Heart right ventricle (tissue), 16 donors: ENCODE measurements around the gene N4BP2. TPM values are rescaled to one million over a fixed set of nuclear protein-coding genes. Genes with fewer than 3 reads are reported as not detected.
A peak's percentile ranks its signal among the peaks of the same experiment; 100 is the strongest.

Source experiments
- ATAC-seq, 8 donors: fragments of 200-7000 bp; cut with Tn5 transposase; one replicate each; pipeline ENCODE4 v1.9.1; 2020; ENCODE audit warnings: mild to moderate bottlenecking in 8 of 8, moderate library complexity in 8 of 8, moderate number of reproducible peaks in 1 of 8
- DNase-seq, 2 donors: peaks; one replicate each; pipeline ENCODE4 v3.0.0-alpha.2; 2020
- H3K27ac ChIP-seq, 10 donors: fragments of 200-600 bp; sonication (generic) in 2 of 10; one replicate each; pipeline versions ENCODE4 v1.5.0 to v1.8.0; 2020 to 2022; ENCODE audit warnings: mild to moderate bottlenecking in 3 of 10
- H3K27me3 ChIP-seq, 7 donors: fragments of 200-600 bp; one replicate each; pipeline ENCODE4 v1.8.0; 2021 to 2022; ENCODE audit warnings: mild to moderate bottlenecking in 2 of 7
- H3K36me3 ChIP-seq, 9 donors: fragments of 200-600 bp; sonication (generic) in 1 of 9; one replicate each; pipeline versions ENCODE4 v1.5.0 to v1.8.0; 2020 to 2022; ENCODE audit warnings: mild to moderate bottlenecking in 2 of 9
- H3K4me1 ChIP-seq, 9 donors: fragments of 200-600 bp; sonication (generic) in 1 of 9; one replicate each; pipeline versions ENCODE4 v1.5.0 to v1.8.0; 2020 to 2022; ENCODE audit warnings: mild to moderate bottlenecking in 4 of 9
- H3K4me3 ChIP-seq, 10 donors: fragments of 200-600 bp; sonication (generic) in 2 of 10; one replicate each; pipeline versions ENCODE4 v1.5.0 to v1.8.0; 2020 to 2022; ENCODE audit warnings: mild to moderate bottlenecking in 7 of 10, moderate library complexity in 2 of 10
- H3K9me3 ChIP-seq, 11 donors: fragments of 200-600 bp in 10 of 11; sonication (generic) in 2 of 11; one replicate each; pipeline versions ENCODE4 v1.5.0 to v1.8.0; 2013 to 2022; ENCODE audit warnings: mild to moderate bottlenecking in 2 of 11, control low read depth in 1 of 11, moderate library complexity in 1 of 11
- WGBS, 2 donors: extraction: QIAGEN DNeasy Blood & Tissue Kit; methylation state at CpG; one replicate each; pipeline ENCODE4 v1.1.7; 2013; ENCODE audit warnings: inconsistent platforms in 1 of 2; 5-methylcytosine and 5-hydroxymethylcytosine counted together
- intact Hi-C, 10 donors: fragments of 100-400 bp; cut with DNase I; formaldehyde crosslinking; loops; one replicate each; pipeline versions ENCODE4 v1.11.1 to v1.14.2; 2022
- polyA plus RNA-seq, 2 donors: library from polyadenylated mRNA; stranded (reverse); fragments of 200-250 nt; gene quantifications; one replicate each; pipeline ENCODE4 v1.2.3, GENCODE V29; 2013
- total RNA-seq, 10 donors: library from RNA; stranded (reverse); fragmentation: NEBNext Ultra II Directional in 3 of 10; extraction: Animal tissue kit (Norgen Biotek cat#: 25700) in 3 of 10; gene quantifications; one replicate each; pipeline versions ENCODE4 v1.2.1 to v1.2.4, GENCODE V29; 2021 to 2023
- TF ChIP-seq, protein P1 (sequence below), 9 donors: fragments of 200-600 bp; sonication (generic) in 2 of 9; IDR thresholded peaks; one replicate each; pipeline versions ENCODE4 v1.5.0 to v1.8.0; 2021 to 2022; ENCODE audit warnings: antibody characterized with exemption in 9 of 9, mild to moderate bottlenecking in 5 of 9, moderate library complexity in 1 of 9
- donor health status: Arrhythmogenic right ventricular cardiomyopathy.
- donor health status: ischemic (EF 13 %, LVEDD 7.1; RV severe dilation, severe dysfunction).
- donor health status: healthy with polysubstance abuse.
- donor health status: DM: no; HTN: yes; CAD: no.
- donor health status: DM: no; HTN: no; CAD: no.
- donor health status: ischemic (EF 25% LVEDD 6.9; RV normal size, moderate dysfunction).
- donor health status: ischemic (EF 25% LVEDD 5.7; RV mildly dilated, moderate dysfunction).
- donor health status: healthy.
- donor health status: DM: yes; HTN: yes; CAD: no.
- donor health status: Ischemic cardiomyopathy.
- donor health status: ischemic (EF 35%, LVEDD 5.7; RV mildly dilated, moderate dysfunction).
- donor health status: nonischemic (EF 11% LVEDD 7.7; RV severe dilation, severe dysfunction).
- donor health status: DM: yes; HTN: yes; CAD: no.
- donor health status: PGD.
- donor health status: ischemic (EF 29% LVEDD 5.4; RV normal size, mild dysfunction).
- donor health status: nonischemic (EF 23%, LVEDD 6.1; RV moderate dilation, normal function).

Gene N4BP2
- total and polyA plus RNA-seq, 12 donors = 0.65 to 6.9 (median 5.1) TPM

DNA sequence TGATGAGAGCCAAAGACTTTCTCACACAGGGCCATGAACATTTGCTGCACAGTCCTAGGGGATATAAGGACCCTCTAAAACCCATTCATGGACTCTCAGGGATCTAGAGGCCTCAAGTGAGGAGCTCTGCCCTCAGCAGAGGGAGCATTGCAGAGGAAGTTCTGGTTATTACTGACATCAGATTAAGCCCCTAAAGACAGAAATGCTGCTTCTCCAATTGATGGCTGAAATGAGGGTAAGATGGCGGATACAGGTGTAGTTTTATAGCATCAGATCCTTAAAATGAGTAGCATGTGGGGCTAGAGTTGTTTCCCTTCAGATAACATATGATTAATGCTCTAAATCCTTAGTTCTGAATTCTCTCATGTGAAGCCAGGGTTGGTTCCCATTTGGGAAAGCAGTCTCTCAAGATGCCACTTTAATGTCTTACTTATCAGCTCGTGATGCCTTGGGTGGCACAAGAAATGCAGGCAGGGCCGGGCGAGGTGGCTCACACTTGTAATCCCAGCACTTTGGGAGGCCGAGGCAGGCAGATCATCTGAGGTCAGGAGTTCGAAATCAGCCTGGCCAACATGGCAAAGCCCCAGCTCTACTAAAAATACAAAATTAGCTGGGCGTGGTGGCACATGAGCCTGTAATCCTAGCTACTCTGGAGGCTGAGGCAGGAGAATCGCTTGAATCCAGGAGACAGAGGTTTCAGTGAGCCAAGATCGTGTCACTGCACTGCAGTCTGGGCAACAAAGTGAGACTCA, 148.0 kb downstream of the N4BP2 start:
- 86 to 90% methylated on average over 9 of the region's 9 CpGs for WGBS, 2 donors
- H3K27ac ChIP-seq = peak overlapping the region in 1 of 10 donors; percentile 89
- no peak for DNase-seq
- intact Hi-C loops = no loop called here
- no peaks in the 10 kb centered on the region for H3K36me3 ChIP-seq
- TF ChIP-seq, protein P1, sequence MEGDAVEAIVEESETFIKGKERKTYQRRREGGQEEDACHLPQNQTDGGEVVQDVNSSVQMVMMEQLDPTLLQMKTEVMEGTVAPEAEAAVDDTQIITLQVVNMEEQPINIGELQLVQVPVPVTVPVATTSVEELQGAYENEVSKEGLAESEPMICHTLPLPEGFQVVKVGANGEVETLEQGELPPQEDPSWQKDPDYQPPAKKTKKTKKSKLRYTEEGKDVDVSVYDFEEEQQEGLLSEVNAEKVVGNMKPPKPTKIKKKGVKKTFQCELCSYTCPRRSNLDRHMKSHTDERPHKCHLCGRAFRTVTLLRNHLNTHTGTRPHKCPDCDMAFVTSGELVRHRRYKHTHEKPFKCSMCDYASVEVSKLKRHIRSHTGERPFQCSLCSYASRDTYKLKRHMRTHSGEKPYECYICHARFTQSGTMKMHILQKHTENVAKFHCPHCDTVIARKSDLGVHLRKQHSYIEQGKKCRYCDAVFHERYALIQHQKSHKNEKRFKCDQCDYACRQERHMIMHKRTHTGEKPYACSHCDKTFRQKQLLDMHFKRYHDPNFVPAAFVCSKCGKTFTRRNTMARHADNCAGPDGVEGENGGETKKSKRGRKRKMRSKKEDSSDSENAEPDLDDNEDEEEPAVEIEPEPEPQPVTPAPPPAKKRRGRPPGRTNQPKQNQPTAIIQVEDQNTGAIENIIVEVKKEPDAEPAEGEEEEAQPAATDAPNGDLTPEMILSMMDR (IDR thresholded peaks at IDR 0.05) = no peak
- no peak for ATAC-seq
- H3K4me1 ChIP-seq = peaks cover 0 to 47% (median 0%) of the 10 kb centered on the region in 9 donors
- H3K27me3 ChIP-seq = peaks cover 0 to 10% (median 0%) of the 10 kb centered on the region in 7 donors
- no peaks in the 10 kb centered on the region for H3K9me3 ChIP-seq
- peak overlapping the region in 1 of 10 donors; percentile 48 for H3K4me3 ChIP-seq

DNA sequence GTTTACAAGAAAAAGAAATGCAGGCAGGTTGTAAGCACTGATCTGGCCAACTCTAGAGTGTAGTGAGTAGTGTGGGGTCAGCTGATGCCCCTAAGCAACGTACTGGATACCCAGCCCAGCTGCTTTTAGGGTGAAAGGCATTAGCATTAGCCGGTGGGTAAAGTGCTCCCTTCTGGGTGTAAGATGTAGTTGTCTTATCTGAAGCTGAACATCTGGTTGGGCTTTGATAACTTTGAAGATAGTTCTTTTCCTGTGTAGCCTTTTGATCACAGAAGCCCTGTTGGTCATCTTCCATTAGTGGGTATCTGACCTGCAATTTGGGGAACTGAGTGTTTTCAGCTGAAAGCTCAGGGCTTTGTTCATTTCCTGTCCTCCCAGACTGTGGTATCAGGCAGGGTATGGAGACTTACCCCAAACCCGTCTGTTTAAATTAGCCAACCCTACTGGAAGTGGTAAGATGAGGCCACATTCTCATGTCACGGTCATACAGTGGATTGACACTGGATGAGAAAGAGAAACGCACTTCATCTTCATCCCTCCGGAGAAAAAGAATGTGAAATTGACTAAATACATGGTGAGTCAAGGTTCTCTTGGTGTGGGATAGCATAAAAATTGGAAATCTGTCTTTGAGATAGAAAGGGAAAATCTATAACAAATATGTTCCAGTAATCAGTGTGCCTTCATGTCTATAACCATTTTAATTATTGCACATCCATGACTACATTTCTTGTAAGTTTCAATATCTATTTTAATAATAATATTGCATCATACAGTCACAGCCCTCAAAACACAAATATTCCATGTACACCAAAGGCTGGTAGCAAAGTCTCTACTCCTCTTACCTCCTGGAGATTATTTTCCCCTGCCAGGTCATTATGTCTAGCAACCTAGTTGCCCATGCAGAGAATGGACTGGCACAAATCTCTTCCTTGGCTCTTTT, 148.9 kb downstream of the N4BP2 start:
- Histone ChIP-seq H3K4me1 (peaks cover 0 to 44% (median 0%) of the 10 kb centered on the region in 9 donors), H3K27ac (peak overlapping the region in 2 of 10 donors; percentile 1 to 89), H3K36me3 (no peaks in the 10 kb centered on the region), H3K27me3 (peaks cover 0 to 3% (median 0%) of the 10 kb centered on the region in 7 donors), H3K4me3 (peak overlapping the region in 1 of 10 donors; percentile 48), H3K9me3 (no peaks in the 10 kb centered on the region)
- ATAC-seq (peak in 7 of 8 donors; percentile 33 to 63 (median 53)), DNase-seq (no peak)
- intact Hi-C loops = no loop called here
- 71 to 74% methylated on average over 6 of the region's 6 CpGs for WGBS, 2 donors
- TF ChIP-seq, protein P1 (IDR thresholded peaks at IDR 0.05) = no peak

DNA sequence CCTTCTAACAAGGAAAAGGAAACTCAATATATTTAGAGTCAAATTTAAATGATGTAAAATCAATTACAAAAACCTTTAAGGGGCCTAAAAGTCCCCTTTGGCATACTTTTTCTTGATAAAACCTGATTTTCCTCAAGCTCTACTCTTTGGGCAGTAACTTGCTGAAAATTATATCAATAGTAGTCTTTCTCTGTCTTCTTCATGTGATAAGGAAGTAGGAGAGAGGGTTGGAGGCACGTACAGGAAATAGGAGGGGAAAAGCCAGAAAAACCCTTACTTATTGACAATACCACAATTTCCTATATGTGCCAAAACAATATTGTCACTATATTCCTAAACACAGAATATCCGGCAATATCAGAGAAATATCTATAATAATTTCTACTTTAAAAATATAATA, 149.8 kb downstream of the N4BP2 start:
- H3K27me3 ChIP-seq = no peaks in the 10 kb centered on the region
- H3K4me3 ChIP-seq = peak overlapping the region in 1 of 10 donors; percentile 48
- H3K27ac ChIP-seq = peak overlapping the region in 1 of 10 donors; percentile 89
- no peaks in the 10 kb centered on the region for H3K36me3 ChIP-seq
- H3K4me1 ChIP-seq = peaks cover 0 to 39% (median 0%) of the 10 kb centered on the region in 9 donors
- no peak for DNase-seq
- TF ChIP-seq, protein P1 (IDR thresholded peaks at IDR 0.05) = no peak
- 50 to 56% methylated on average over 2 of the region's 2 CpGs for WGBS, 2 donors
- no peaks in the 10 kb centered on the region for H3K9me3 ChIP-seq
- intact Hi-C loops = no loop called here
- ATAC-seq = no peak

Other genes starting within 250 kb of the N4BP2 start
- 10 to 100 TPM; 22.9 to 36.2 (median 31.0) TPM for gene PDS5A, start 78.9 kb upstream of the N4BP2 start, total RNA-seq
- 10 to 100 TPM; 12.6 to 17.4 TPM for gene PDS5A, start 78.9 kb upstream of the N4BP2 start, polyA plus RNA-seq
- gene RHOH, start 140.2 kb downstream of the N4BP2 start, total RNA-seq = 1 to 10 TPM in 1 of 10 donors, under 1 TPM in 7, not detected in 2; 0.11 to 7.2 (median 0.44) TPM
- under 1 TPM; 0.15 to 0.20 TPM for gene RHOH, start 140.2 kb downstream of the N4BP2 start, polyA plus RNA-seq